ENCODE measurements around the gene DNAJB2.

The DNAJB2 gene

GRCh38 chr2:219261024-219261855 lies 17.9 kb upstream of the DNAJB2 start:
- no peak for DNase-seq (ENCODE audit: low read depth)
- TF ChIP-seq CTCF (IDR thresholded peaks at IDR 0.05; ENCODE audit: control insufficient read depth, insufficient read depth, low read depth, low read length, missing control alignments): no peak
- no peak overlapping the region for H3K4me3 ChIP-seq (ENCODE audit: control insufficient read depth, low read depth, low read length)

GRCh38 chr2:219266232-219266631 lies 12.9 kb upstream of the DNAJB2 start:
- H3K4me3 ChIP-seq (ENCODE audit: control insufficient read depth, low read depth, low read length): no peak overlapping the region
- no peak for DNase-seq (ENCODE audit: low read depth)
- no peak for TF ChIP-seq CTCF (IDR thresholded peaks at IDR 0.05; ENCODE audit: control insufficient read depth, insufficient read depth, low read depth, low read length, missing control alignments)

- DNase-seq (ENCODE audit: low read depth): no peak
- no peak overlapping the region for H3K4me3 ChIP-seq (ENCODE audit: control insufficient read depth, low read depth, low read length)
- no peak for TF ChIP-seq CTCF (IDR thresholded peaks at IDR 0.05; ENCODE audit: control insufficient read depth, insufficient read depth, low read depth, low read length, missing control alignments)
Observed at GRCh38 chr2:219266886-219267285, 12.3 kb upstream of the DNAJB2 start.

- no peak for TF ChIP-seq CTCF (IDR thresholded peaks at IDR 0.05; ENCODE audit: control insufficient read depth, insufficient read depth, low read depth, low read length, missing control alignments)
- no peak overlapping the region for H3K4me3 ChIP-seq (ENCODE audit: control insufficient read depth, low read depth, low read length)
- DNase-seq (ENCODE audit: low read depth): no peak
Observed at GRCh38 chr2:219268294-219268693, 10.9 kb upstream of the DNAJB2 start.

GRCh38 chr2:219269362-219270054 lies 9.7 kb upstream of the DNAJB2 start:
- no peak for TF ChIP-seq CTCF (IDR thresholded peaks at IDR 0.05; ENCODE audit: control insufficient read depth, insufficient read depth, low read depth, low read length, missing control alignments)
- H3K4me3 ChIP-seq (ENCODE audit: control insufficient read depth, low read depth, low read length): no peak overlapping the region
- no peak for DNase-seq (ENCODE audit: low read depth)

GRCh38 chr2:219270055-219270372 lies 9.2 kb upstream of the DNAJB2 start:
- H3K4me3 ChIP-seq (ENCODE audit: control insufficient read depth, low read depth, low read length): no peak overlapping the region
- no peak for TF ChIP-seq CTCF (IDR thresholded peaks at IDR 0.05; ENCODE audit: control insufficient read depth, insufficient read depth, low read depth, low read length, missing control alignments)
- DNase-seq (ENCODE audit: low read depth): no peak
